SK-N-MC (cell line): Measurements from ENCODE around the gene BCR.

Experiments used
- EZH2 ChIP-seq: fragments of 200-600 bp; sonication (generic); IDR thresholded peaks from one replicate; pipeline ENCODE4 v1.6.1; 2017; ENCODE audit warnings: antibody characterized with exemption
- FOXP2 ChIP-seq: optimal IDR thresholded peaks from 2 replicates; pipeline ENCODE3; 2011; ENCODE audit warnings: mild to moderate bottlenecking, moderate library complexity; ENCODE audit not compliant: insufficient read depth; ENCODE audit errors: extremely low read length, control extremely low read depth
- POLR2AphosphoS5 ChIP-seq: IDR thresholded peaks from 2 replicates; pipeline ENCODE4 v1.6.1; 2012; ENCODE audit warnings: mild to moderate bottlenecking, low read depth, low read length, borderline replicate concordance

DNA sequence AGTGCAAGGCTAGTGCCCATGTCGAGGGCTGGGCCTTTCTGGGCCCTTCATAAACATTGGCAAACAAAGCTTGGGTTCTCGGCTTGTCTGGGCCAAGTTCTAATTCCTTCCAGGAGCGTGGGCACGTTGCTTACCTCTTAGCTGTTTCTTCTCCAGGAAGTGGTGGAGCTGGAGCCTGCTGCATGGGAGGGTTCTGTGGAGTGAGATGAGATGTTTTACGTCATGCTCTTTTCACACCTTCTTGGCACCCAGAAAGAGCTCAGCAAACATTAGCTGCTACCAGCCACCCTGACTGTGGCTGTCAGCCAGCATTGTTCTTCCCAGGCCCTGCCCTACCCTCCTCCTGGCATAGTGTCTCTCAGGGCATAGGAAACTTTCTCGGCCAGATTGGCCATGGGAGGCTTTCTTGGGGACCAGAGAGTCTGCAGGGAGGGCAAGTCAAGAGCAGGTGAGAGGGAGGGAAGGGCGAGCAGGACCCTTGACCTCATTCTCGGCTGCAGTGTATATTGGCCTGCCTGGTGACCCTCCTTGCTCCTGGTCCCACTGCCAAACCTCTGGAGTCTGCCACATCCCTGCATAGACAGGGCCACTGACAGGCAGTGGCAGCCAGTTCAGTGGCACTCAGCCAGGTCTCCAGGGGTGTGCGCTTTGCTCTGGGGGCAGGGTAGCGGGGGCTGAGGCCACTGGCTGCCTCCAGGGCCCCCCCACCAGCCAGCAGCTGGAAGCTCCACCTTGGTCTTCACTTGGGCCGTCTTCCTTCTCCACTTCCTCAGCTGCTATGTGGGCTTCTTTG lies 98.8 kb downstream of the BCR start:
- TF ChIP-seq EZH2 (no peak), POLR2AphosphoS5 (no peak), FOXP2 (no peak)
